CD14-positive monocyte (primary cell): Measurements from ENCODE around the gene KIF1B. TPM values are rescaled to one million over a fixed set of nuclear protein-coding genes. Genes with fewer than 3 reads are reported as not detected.

ENCODE experiments used
- DNase-seq, 3 donors: peaks; one replicate each; pipeline ENCODE4 v3.0.0-alpha.2; 2011 to 2022
- H2AFZ ChIP-seq: 2 replicates; pipeline ENCODE4 v1.6.0; 2012; ENCODE audit warnings: mild to moderate bottlenecking, low read depth, low read length, inconsistent platforms; ENCODE audit not compliant: insufficient read depth, poor library complexity, severe bottlenecking
- H3K27ac ChIP-seq, 2 donors: 1 replicate in 1 of 2; 2 replicates in 1 of 2; pipeline ENCODE4 v1.5.1; 2012 to 2013; ENCODE audit warnings: low read length in 2 of 2, control low read depth in 1 of 2, inconsistent platforms in 1 of 2, low read depth in 1 of 2, mild to moderate bottlenecking in 1 of 2
- H3K27me3 ChIP-seq, 2 donors: one replicate each; pipeline versions ENCODE4 v1.6.0 to v1.6.1; 2011 to 2013; ENCODE audit warnings: low read length in 2 of 2; ENCODE audit not compliant: control insufficient read depth in 2 of 2, insufficient read depth in 2 of 2
- H3K36me3 ChIP-seq, 2 donors: replicated peaks in 1 of 2; 1 replicate in 1 of 2; 2 replicates in 1 of 2; pipeline versions ENCODE4 v1.5.1 to v1.6.1; 2012 to 2013; ENCODE audit warnings: low read length in 2 of 2, control low read depth in 1 of 2, inconsistent platforms in 1 of 2, mild to moderate bottlenecking in 1 of 2; ENCODE audit not compliant: insufficient read depth in 2 of 2, control insufficient read depth in 1 of 2
- H3K4me1 ChIP-seq, 2 donors: 1 replicate in 1 of 2; 2 replicates in 1 of 2; pipeline versions ENCODE4 v1.5.1 to v1.6.1; 2012 to 2013; ENCODE audit warnings: low read length in 2 of 2, control low read depth in 1 of 2, inconsistent platforms in 1 of 2, mild to moderate bottlenecking in 1 of 2, moderate library complexity in 1 of 2; ENCODE audit not compliant: insufficient read depth in 2 of 2, control insufficient read depth in 1 of 2
- H3K4me2 ChIP-seq: replicated peaks from 2 replicates; pipeline ENCODE3; 2012; ENCODE audit warnings: low read length, moderate library complexity, mild to moderate bottlenecking; ENCODE audit not compliant: poor library complexity, severe bottlenecking; ENCODE audit errors: extremely low read depth
- H3K4me3 ChIP-seq, 3 experiments: fragments of 200-600 bp in 1 of 3; sonication (generic) in 1 of 3; replicated peaks in 1 of 3; 1 replicate in 2 of 3; 2 replicates in 1 of 3; pipeline ENCODE4 v1.5.1; 2011 to 2013; ENCODE audit warnings: low read length in 3 of 3, mild to moderate bottlenecking in 3 of 3, control low read depth in 2 of 3, low read depth in 2 of 3, inconsistent platforms in 1 of 3, moderate library complexity in 1 of 3
- H3K79me2 ChIP-seq: 2 replicates; pipeline ENCODE4 v1.6.0; 2012; ENCODE audit warnings: mild to moderate bottlenecking, control low read depth, inconsistent platforms, low read length, moderate library complexity; ENCODE audit not compliant: insufficient read depth
- H3K9ac ChIP-seq: 2 replicates; pipeline ENCODE4 v1.6.0; 2017; ENCODE audit warnings: low read length, mild to moderate bottlenecking; ENCODE audit not compliant: insufficient read depth, poor library complexity, severe bottlenecking
- H3K9me3 ChIP-seq, 2 donors: replicated peaks in 1 of 2; 1 replicate in 1 of 2; 2 replicates in 1 of 2; pipeline versions ENCODE4 v1.5.1 to v1.6.1; 2012 to 2013; ENCODE audit warnings: low read length in 2 of 2, control low read depth in 1 of 2; ENCODE audit not compliant: control insufficient read depth in 1 of 2, insufficient read depth in 1 of 2
- H4K20me1 ChIP-seq: 2 replicates; pipeline ENCODE4 v1.6.0; 2012; ENCODE audit warnings: mild to moderate bottlenecking, low read length, control low read depth, moderate library complexity; ENCODE audit not compliant: insufficient read depth
- H3K27ac Mint-ChIP-seq, 7 donors: one replicate each; pipeline ENCODE4 v1.8.0; 2020; ENCODE audit warnings: mild to moderate bottlenecking in 7 of 7, mixed read lengths in 7 of 7, moderate library complexity in 6 of 7, inconsistent platforms in 2 of 7
- H3K27me3 Mint-ChIP-seq, 3 donors: one replicate each; pipeline ENCODE4 v1.8.0; 2021 to 2022; ENCODE audit warnings: low read depth in 3 of 3, mild to moderate bottlenecking in 3 of 3, mixed read lengths in 3 of 3, moderate library complexity in 3 of 3, inconsistent platforms in 1 of 3
- H3K36me3 Mint-ChIP-seq, 2 donors: one replicate each; pipeline ENCODE4 v1.8.0; 2020; ENCODE audit warnings: mixed read lengths in 2 of 2, inconsistent platforms in 1 of 2, mild to moderate bottlenecking in 1 of 2
- H3K4me1 Mint-ChIP-seq: one replicate; pipeline ENCODE4 v1.8.0; 2020; ENCODE audit warnings: mild to moderate bottlenecking, mixed read lengths
- H3K4me3 Mint-ChIP-seq, 2 donors: one replicate each; pipeline ENCODE4 v1.8.0; 2020; ENCODE audit warnings: mild to moderate bottlenecking in 2 of 2, mixed read lengths in 2 of 2, moderate library complexity in 1 of 2
- H3K9me3 Mint-ChIP-seq, 7 donors: one replicate each; pipeline ENCODE4 v1.8.0; 2020 to 2022; ENCODE audit warnings: mixed read lengths in 7 of 7, mild to moderate bottlenecking in 6 of 7, moderate library complexity in 6 of 7, inconsistent platforms in 2 of 7
- WGBS: methylation state at CpG from one replicate; pipeline ENCODE4 v1.1.5; 2013; ENCODE audit warnings: missing lambda C conversion rate; ENCODE audit not compliant: insufficient coverage; 5-methylcytosine and 5-hydroxymethylcytosine counted together
- intact Hi-C, 2 donors: fragments of 100-400 bp; cut with micrococcal nuclease; formaldehyde crosslinking; loops; one replicate each; pipeline versions ENCODE4 v1.15.0 to v1.15.1; 2023
- polyA minus RNA-seq: library from RNA; depleted of rRNA, polyadenylated mRNA; stranded (reverse); fragments of >200 nt; gene quantifications from 2 replicates; pipeline ENCODE4 v1.2.3, GENCODE V29; 2012
- polyA plus RNA-seq, 3 donors: library from polyadenylated mRNA; depleted of rRNA in 1 of 3; unstranded in 2 of 3; stranded (reverse) in 1 of 3; fragments of 300-500 nt in 2 of 3; fragments of >200 nt in 1 of 3; fragmentation: Illumina TruSeq in 2 of 3; gene quantifications; 1 replicate in 2 of 3; 2 replicates in 1 of 3; pipeline ENCODE4 v1.2.3, GENCODE V29; 2012 to 2021
- total RNA-seq, 12 experiments: library from RNA in 1 of 12; stranded (reverse) in 1 of 12; fragments of 120-200 nt in 1 of 12; gene quantifications; one replicate each; pipeline ENCODE4 v1.2.4 and lab custom pipeline; 2013 to 2026; ENCODE audit warnings: mixed read lengths in 6 of 12, inconsistent platforms in 1 of 12
- TF ChIP-seq, protein P1 (sequence below): fragments of 200-600 bp; IDR thresholded peaks from one replicate; pipeline ENCODE4 v1.8.0; 2022; ENCODE audit warnings: antibody characterized with exemption, mild to moderate bottlenecking

The KIF1B gene, protein sequence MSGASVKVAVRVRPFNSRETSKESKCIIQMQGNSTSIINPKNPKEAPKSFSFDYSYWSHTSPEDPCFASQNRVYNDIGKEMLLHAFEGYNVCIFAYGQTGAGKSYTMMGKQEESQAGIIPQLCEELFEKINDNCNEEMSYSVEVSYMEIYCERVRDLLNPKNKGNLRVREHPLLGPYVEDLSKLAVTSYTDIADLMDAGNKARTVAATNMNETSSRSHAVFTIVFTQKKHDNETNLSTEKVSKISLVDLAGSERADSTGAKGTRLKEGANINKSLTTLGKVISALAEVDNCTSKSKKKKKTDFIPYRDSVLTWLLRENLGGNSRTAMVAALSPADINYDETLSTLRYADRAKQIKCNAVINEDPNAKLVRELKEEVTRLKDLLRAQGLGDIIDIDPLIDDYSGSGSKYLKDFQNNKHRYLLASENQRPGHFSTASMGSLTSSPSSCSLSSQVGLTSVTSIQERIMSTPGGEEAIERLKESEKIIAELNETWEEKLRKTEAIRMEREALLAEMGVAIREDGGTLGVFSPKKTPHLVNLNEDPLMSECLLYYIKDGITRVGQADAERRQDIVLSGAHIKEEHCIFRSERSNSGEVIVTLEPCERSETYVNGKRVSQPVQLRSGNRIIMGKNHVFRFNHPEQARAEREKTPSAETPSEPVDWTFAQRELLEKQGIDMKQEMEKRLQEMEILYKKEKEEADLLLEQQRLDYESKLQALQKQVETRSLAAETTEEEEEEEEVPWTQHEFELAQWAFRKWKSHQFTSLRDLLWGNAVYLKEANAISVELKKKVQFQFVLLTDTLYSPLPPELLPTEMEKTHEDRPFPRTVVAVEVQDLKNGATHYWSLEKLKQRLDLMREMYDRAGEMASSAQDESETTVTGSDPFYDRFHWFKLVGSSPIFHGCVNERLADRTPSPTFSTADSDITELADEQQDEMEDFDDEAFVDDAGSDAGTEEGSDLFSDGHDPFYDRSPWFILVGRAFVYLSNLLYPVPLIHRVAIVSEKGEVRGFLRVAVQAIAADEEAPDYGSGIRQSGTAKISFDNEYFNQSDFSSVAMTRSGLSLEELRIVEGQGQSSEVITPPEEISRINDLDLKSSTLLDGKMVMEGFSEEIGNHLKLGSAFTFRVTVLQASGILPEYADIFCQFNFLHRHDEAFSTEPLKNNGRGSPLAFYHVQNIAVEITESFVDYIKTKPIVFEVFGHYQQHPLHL (N-terminal part only)
- total RNA-seq (2013), result 9.3 TPM
- polyA plus RNA-seq (1 to 10 TPM; 3.0 to 7.0 (median 3.3) TPM), polyA minus RNA-seq (10.6 and 10.9 TPM in 2 replicates), total RNA-seq (lab: John Stamatoyannopoulos, UW) (72.2 to 199 (median 144) reads per million in 11 experiments)

GRCh38 chr1:10209905-10210810 lies at the start of gene KIF1B:
TSS of gene KIF1B (plus strand) at chr1:10210570. CDS start at chr1:10232329, 21,759 bp downstream.
- H3K79me2 ChIP-seq, result peaks cover 39% of the 10 kb centered on the region
- H3K36me3 Mint-ChIP-seq, result peaks cover 4 to 9% of the 10 kb centered on the region in 2 donors

More at GRCh38 chr1:10209905-10210810, at the start of gene KIF1B:
- H3K27me3 ChIP-seq, result no peaks in the 10 kb centered on the region
- no peaks in the 10 kb centered on the region for H3K9me3 ChIP-seq
- under 1% methylated on average over 106 of the region's 107 CpGs for WGBS
- intact Hi-C loops, result loop anchor here (5.0 to 10.0 kb wide), 2 partner anchors 37 to 205 kb away; no protein-coding TSS in a partner anchor
- peak within 1 kb of the TSS; percentile 96 to 97 for H3K27ac ChIP-seq
- Mint-ChIP-seq H3K27me3 (peaks cover 3 to 7% (median 4%) of the 10 kb centered on the region in 3 donors), H3K4me1 (peaks cover 37% of the 10 kb centered on the region), H3K27ac (peak within 1 kb of the TSS; percentile 96 to 98 (median 97)), H3K4me3 (peak within 1 kb of the TSS; percentile 92 to 94), H3K9me3 (no peaks in the 10 kb centered on the region)
- peak within 1 kb of the TSS; percentile 92 for H3K9ac ChIP-seq
- H3K4me2 ChIP-seq, result peak within 1 kb of the TSS; percentile 94
- peak; percentile 95 to 98 (median 98) for DNase-seq
- H3K36me3 ChIP-seq, result no peaks in the 10 kb centered on the region
- H4K20me1 ChIP-seq, result peaks cover 30% of the 10 kb centered on the region
- peaks cover 30 to 37% of the 10 kb centered on the region in 2 donors for H3K4me1 ChIP-seq
- peak within 1 kb of the TSS; percentile 89 to 94 (median 91) for H3K4me3 ChIP-seq
- TF ChIP-seq, protein P1, sequence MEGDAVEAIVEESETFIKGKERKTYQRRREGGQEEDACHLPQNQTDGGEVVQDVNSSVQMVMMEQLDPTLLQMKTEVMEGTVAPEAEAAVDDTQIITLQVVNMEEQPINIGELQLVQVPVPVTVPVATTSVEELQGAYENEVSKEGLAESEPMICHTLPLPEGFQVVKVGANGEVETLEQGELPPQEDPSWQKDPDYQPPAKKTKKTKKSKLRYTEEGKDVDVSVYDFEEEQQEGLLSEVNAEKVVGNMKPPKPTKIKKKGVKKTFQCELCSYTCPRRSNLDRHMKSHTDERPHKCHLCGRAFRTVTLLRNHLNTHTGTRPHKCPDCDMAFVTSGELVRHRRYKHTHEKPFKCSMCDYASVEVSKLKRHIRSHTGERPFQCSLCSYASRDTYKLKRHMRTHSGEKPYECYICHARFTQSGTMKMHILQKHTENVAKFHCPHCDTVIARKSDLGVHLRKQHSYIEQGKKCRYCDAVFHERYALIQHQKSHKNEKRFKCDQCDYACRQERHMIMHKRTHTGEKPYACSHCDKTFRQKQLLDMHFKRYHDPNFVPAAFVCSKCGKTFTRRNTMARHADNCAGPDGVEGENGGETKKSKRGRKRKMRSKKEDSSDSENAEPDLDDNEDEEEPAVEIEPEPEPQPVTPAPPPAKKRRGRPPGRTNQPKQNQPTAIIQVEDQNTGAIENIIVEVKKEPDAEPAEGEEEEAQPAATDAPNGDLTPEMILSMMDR, result peak; percentile 95
- H2AFZ ChIP-seq, result peak within 1 kb of the TSS; percentile 98
